Stimulated activated naive CD4-positive, alpha-beta T cell treated with Interleukin-2 at 50 U/mL for 16 hours (primary cell): ENCODE results near the gene PLEKHA5.
"Not testable (repeated sequence)": the region's sequence is repeated elsewhere in the genome, so short reads cannot be mapped to it uniquely, and the experiment has no call there.

Source experiments
- DNase-seq: peaks from one replicate; lab custom pipeline; 2025; lab: John Stamatoyannopoulos, UW

The PLEKHA5 gene

GRCh38 chr12:19129486-19130223 lies at the start of gene PLEKHA5:
TSS of gene PLEKHA5 (plus strand) at chr12:19129733. CDS start at chr12:19129800, 67 bp downstream.
- DNase-seq = peak; percentile 26

- DNase-seq = no peak
Observed at GRCh38 chr12:19080918-19081317, 48.6 kb upstream of the PLEKHA5 start.

- DNase-seq = no peak
Observed at GRCh38 chr12:19082365-19082911, 47.1 kb upstream of the PLEKHA5 start.

GRCh38 chr12:19084547-19084946 lies 45.0 kb upstream of the PLEKHA5 start:
- no peak for DNase-seq

GRCh38 chr12:19085090-19085489 lies 44.4 kb upstream of the PLEKHA5 start:
- no peak for DNase-seq

GRCh38 chr12:19088606-19089005 lies 40.9 kb upstream of the PLEKHA5 start:
- no peak for DNase-seq

GRCh38 chr12:19092482-19092881 lies 37.1 kb upstream of the PLEKHA5 start:
- DNase-seq = not testable (repeated sequence)

- no peak for DNase-seq
Observed at GRCh38 chr12:19093218-19093617, 36.3 kb upstream of the PLEKHA5 start.

GRCh38 chr12:19095331-19095730 lies 34.2 kb upstream of the PLEKHA5 start:
- DNase-seq = no peak

- DNase-seq = no peak
Observed at GRCh38 chr12:19095756-19096480, 33.6 kb upstream of the PLEKHA5 start.

GRCh38 chr12:19105463-19105862 lies 24.1 kb upstream of the PLEKHA5 start:
- no peak for DNase-seq

GRCh38 chr12:19107750-19108149 lies 21.8 kb upstream of the PLEKHA5 start:
- no peak for DNase-seq

GRCh38 chr12:19110221-19110940 lies 19.2 kb upstream of the PLEKHA5 start:
- DNase-seq = no peak

- DNase-seq = no peak
Observed at GRCh38 chr12:19113464-19113863, 16.1 kb upstream of the PLEKHA5 start.

GRCh38 chr12:19115285-19115684 lies 14.2 kb upstream of the PLEKHA5 start:
- DNase-seq = no peak

GRCh38 chr12:19119440-19119839 lies 10.1 kb upstream of the PLEKHA5 start:
- DNase-seq = no peak

GRCh38 chr12:19120795-19121194 lies 8.7 kb upstream of the PLEKHA5 start:
- no peak for DNase-seq

- DNase-seq = no peak
Observed at GRCh38 chr12:19121449-19122018, 8.0 kb upstream of the PLEKHA5 start.

GRCh38 chr12:19125325-19125724 lies 4.2 kb upstream of the PLEKHA5 start:
- no peak for DNase-seq

GRCh38 chr12:19127270-19127669 lies 2.3 kb upstream of the PLEKHA5 start:
- no peak for DNase-seq

- DNase-seq = no peak
Observed at GRCh38 chr12:19128485-19128884, 1.0 kb upstream of the PLEKHA5 start.

- DNase-seq = no peak
Observed at GRCh38 chr12:19129122-19129485, 429 bp upstream of the PLEKHA5 start.
